GM12878 (cell line): ENCODE results near the gene TACC2. TPM values are rescaled to one million over a fixed set of nuclear protein-coding genes. Genes with fewer than 3 reads are reported as not detected.

Source experiments
- ATAC-seq: fragments of 200-7000 bp; cut with Tn5 transposase; 3 replicates; pipeline ENCODE4 v1.9.1; 2020; ENCODE audit warnings: mild to moderate bottlenecking, moderate library complexity
- BruUV-seq: library from RNA; stranded (reverse); fragments of 400-500 nt; replicated peaks from 2 replicates; lab custom pipeline; 2021; lab: Mats Ljungman, UMichigan
- CTCF ChIA-PET: fragments of 300-600 bp; sonication (Branson Sonifier 250); formaldehyde crosslinking; extraction: SDS; loops from one replicate; lab custom pipeline; 2021; ENCODE audit warnings: inconsistent platforms; lab: Yijun Ruan, JAX
- POLR2A ChIA-PET: fragments of 350-600 bp; formaldehyde crosslinking; extraction: SDS; loops from one replicate; lab custom pipeline; 2021; ENCODE audit warnings: inconsistent platforms; lab: Charles Lee
- RAD21 ChIA-PET: fragments of 300-600 bp; sonication (Branson Sonifier 250); formaldehyde crosslinking; loops from one replicate; lab custom pipeline; 2023; ENCODE audit warnings: antibody characterized with exemption; ENCODE audit not compliant: unreplicated experiment; lab: Charles Lee
- SMC1A ChIA-PET: fragments of 300-600 bp; sonication (Branson Sonifier 250); formaldehyde crosslinking; loops from one replicate; lab custom pipeline; 2023; ENCODE audit not compliant: unreplicated experiment, uncharacterized antibody; lab: Charles Lee
- DNase-seq: peaks from one replicate; pipeline ENCODE4 v3.0.0-alpha.2; 2011; ENCODE audit warnings: low read depth, low spot score
- FAIRE-seq: peaks from 3 replicates; lab custom pipeline; 2011; peaks lifted over from hg19 to GRCh38; lab: Jason Lieb, UNC
- H2AFZ ChIP-seq: 2 replicates; pipeline ENCODE4 v1.6.0; 2011; ENCODE audit warnings: low read depth, low read length, control low read depth; ENCODE audit not compliant: control insufficient read depth
- H3K27ac ChIP-seq: 2 replicates; pipeline ENCODE4 v1.5.1; 2011; ENCODE audit warnings: control low read depth; ENCODE audit not compliant: control insufficient read depth, insufficient read depth
- H3K27me3 ChIP-seq, 2 experiments: replicated peaks in 1 of 2; 2 replicates each; pipeline versions ENCODE4 v1.6.0 to v1.6.1; 2011; ENCODE audit warnings: low read length in 1 of 2; ENCODE audit not compliant: control insufficient read depth in 2 of 2, insufficient read depth in 2 of 2
- H3K36me3 ChIP-seq, 2 experiments: 2 replicates each; pipeline ENCODE4 v1.5.1; 2011; ENCODE audit warnings: low read length in 1 of 2; ENCODE audit not compliant: control insufficient read depth in 2 of 2, insufficient read depth in 2 of 2
- H3K4me1 ChIP-seq: 2 replicates; pipeline ENCODE4 v1.6.1; 2011; ENCODE audit warnings: mild to moderate bottlenecking, low read length, moderate library complexity, mixed read lengths; ENCODE audit not compliant: control insufficient read depth, insufficient read depth
- H3K4me2 ChIP-seq: 2 replicates; pipeline ENCODE4 v1.6.0; 2011; ENCODE audit warnings: control low read depth; ENCODE audit not compliant: control insufficient read depth, insufficient read depth
- H3K4me3 ChIP-seq: fragments of 200-600 bp; sonication (generic); 2 replicates; pipeline ENCODE4 v1.5.1; 2016
- H3K79me2 ChIP-seq: 2 replicates; pipeline ENCODE4 v1.6.0; 2011; ENCODE audit warnings: low read length; ENCODE audit not compliant: control insufficient read depth, insufficient read depth
- H3K9ac ChIP-seq: 2 replicates; pipeline ENCODE4 v1.8.0; 2011; ENCODE audit warnings: low read length, control low read depth, mixed read lengths; ENCODE audit not compliant: control insufficient read depth, insufficient read depth
- H3K9me3 ChIP-seq: replicated peaks from 3 replicates; pipeline ENCODE4 v1.5.1; 2011; ENCODE audit warnings: mild to moderate bottlenecking, low read length; ENCODE audit not compliant: control insufficient read depth, insufficient read depth
- H4K20me1 ChIP-seq: 2 replicates; pipeline ENCODE4 v1.6.0; 2011; ENCODE audit not compliant: control insufficient read depth, insufficient read depth
- CBFB ChIP-seq: IDR thresholded peaks from 2 replicates; pipeline ENCODE4 v1.6.1; 2016; ENCODE audit warnings: antibody characterized with exemption, low read depth
- CBX3 ChIP-seq: fragments of 200-600 bp; sonication (generic); IDR thresholded peaks from 2 replicates; pipeline ENCODE4 v1.6.1; 2016; ENCODE audit warnings: low read depth, borderline replicate concordance
- CHD1 ChIP-seq: IDR thresholded peaks from 2 replicates; pipeline ENCODE4 v1.6.1; 2012; ENCODE audit warnings: low read depth, low read length, improper control_type of control experiment
- CHD2 ChIP-seq: IDR thresholded peaks from 2 replicates; pipeline ENCODE4 v1.6.1; 2011; ENCODE audit warnings: low read depth, low read length, improper control_type of control experiment, borderline replicate concordance
- EED ChIP-seq: sonication (generic); IDR thresholded peaks from 2 replicates; pipeline ENCODE4 v1.6.1; 2016; ENCODE audit warnings: antibody characterized with exemption, low read depth
- EGR1 ChIP-seq, 2 experiments: IDR thresholded peaks; 1 replicate in 1 of 2; 2 replicates in 1 of 2; pipeline ENCODE4 v1.6.1; 2011 to 2012; ENCODE audit warnings: low read depth in 2 of 2, low read length in 2 of 2, borderline replicate concordance in 1 of 2, mild to moderate bottlenecking in 1 of 2, moderate library complexity in 1 of 2
- IKZF2 ChIP-seq, 2 experiments: fragments of 450-650 bp; IDR thresholded peaks; 2 replicates each; pipeline ENCODE4 v1.6.1; 2017; ENCODE audit warnings: mild to moderate bottlenecking in 2 of 2, moderate library complexity in 2 of 2
- NFIC ChIP-seq: IDR thresholded peaks from 2 replicates; pipeline ENCODE4 v1.6.1; 2012; ENCODE audit warnings: low read depth, mild to moderate bottlenecking, inconsistent platforms, low read length, moderate library complexity
- SREBF1 ChIP-seq: IDR thresholded peaks from 2 replicates; pipeline ENCODE4 v1.6.1; 2012; ENCODE audit warnings: mild to moderate bottlenecking, low read length
- STAT3 ChIP-seq: IDR thresholded peaks from 2 replicates; pipeline ENCODE4 v1.6.1; 2011; ENCODE audit warnings: low read depth, low read length, improper control_type of control experiment
- TCF12 ChIP-seq: IDR thresholded peaks from 2 replicates; pipeline ENCODE4 v1.6.1; 2011; ENCODE audit warnings: low read depth, mild to moderate bottlenecking, low read length
- WGBS: methylation state at CpG from one replicate; pipeline ENCODE4 v1.1.6; 2016; ENCODE audit warnings: low lambda C conversion rate; ENCODE audit not compliant: insufficient replicate concordance, insufficient coverage; ENCODE audit errors: missing lambda C conversion rate; 5-methylcytosine and 5-hydroxymethylcytosine counted together
- in situ Hi-C: fragments of 300-500 bp; cut with MboI; formaldehyde crosslinking; loops from 9 replicates; pipeline ENCODE4 v1.14.3; 2018; ENCODE audit warnings: mixed read lengths
- intact Hi-C: fragments of 100-400 bp; cut with micrococcal nuclease; formaldehyde crosslinking; loops from one replicate; pipeline ENCODE4 v1.14.2; 2022; ENCODE audit not compliant: unreplicated experiment
- polyA plus RNA-seq, 11 experiments: library from polyadenylated mRNA; depleted of rRNA in 4 of 11; unstranded in 6 of 11; stranded (reverse) in 5 of 11; fragments of >200 nt; fragmentation: Nextera tagmentation in 4 of 11; fragmentation: Illumina TruSeq in 1 of 11; extraction: Ambion mirVana in 4 of 11; extraction: Trizol in 1 of 11; gene quantifications; 1 replicate in 1 of 11; 2 replicates in 10 of 11; pipeline versions ENCODE4 v1.2.1 to v1.2.3, GENCODE V29; 2011 to 2016; ENCODE audit warnings: inconsistent platforms in 2 of 11, missing spikeins in 2 of 11, low read depth in 1 of 11
- total RNA-seq, 4 experiments: library from RNA; depleted of rRNA in 3 of 4; stranded (reverse); fragments of >200 nt in 3 of 4; fragmentation: Illumina TruSeq in 1 of 4; extraction: Trizol in 1 of 4; gene quantifications; 2 replicates each; pipeline versions ENCODE4 v1.2.1 to v1.2.3, GENCODE V29; 2013 to 2021
- TF ChIP-seq, protein P1 (sequence below): fragments of 450-650 bp; IDR thresholded peaks from 2 replicates; pipeline ENCODE4 v1.6.1; 2018; ENCODE audit warnings: mild to moderate bottlenecking, low read depth, moderate library complexity; ENCODE audit not compliant: partially characterized antibody
- TF ChIP-seq, protein P2 (sequence below): fragments of 450-650 bp; IDR thresholded peaks from 2 replicates; pipeline ENCODE4 v1.6.1; 2017; ENCODE audit warnings: mild to moderate bottlenecking
- TF ChIP-seq, protein P3 (sequence below): fragments of 450-650 bp; IDR thresholded peaks from 2 replicates; pipeline ENCODE4 v1.6.1; 2017; ENCODE audit warnings: mild to moderate bottlenecking, low read depth, inconsistent platforms; ENCODE audit not compliant: poor library complexity, severe bottlenecking

TACC2 gene
- total and polyA plus RNA-seq, 10 of the 15 experiments (the other 5 are each of a cell fraction or from before 2014, with no cell fraction given), result 0.07 to 0.64 (median 0.13) TPM; not detected in 5

GRCh38 chr10:122188706-122189105, 199.7 kb downstream of the TACC2 start:
- no peak for DNase-seq
- H3K4me1 ChIP-seq, result no peaks in the 10 kb centered on the region
- H4K20me1 ChIP-seq, result no peaks in the 10 kb centered on the region
- no TSS peak for BruUV-seq
- 46% methylated on average over 11 of the region's 11 CpGs for WGBS
- CTCF ChIA-PET, result no interaction called here
- intact Hi-C loops (no loop called here), in situ Hi-C loops (no loop called here)
- no peak overlapping the region for H2AFZ ChIP-seq
- TF ChIP-seq CBFB, result no peak
- no peak for TF ChIP-seq STAT3
- TF ChIP-seq, protein P1, sequence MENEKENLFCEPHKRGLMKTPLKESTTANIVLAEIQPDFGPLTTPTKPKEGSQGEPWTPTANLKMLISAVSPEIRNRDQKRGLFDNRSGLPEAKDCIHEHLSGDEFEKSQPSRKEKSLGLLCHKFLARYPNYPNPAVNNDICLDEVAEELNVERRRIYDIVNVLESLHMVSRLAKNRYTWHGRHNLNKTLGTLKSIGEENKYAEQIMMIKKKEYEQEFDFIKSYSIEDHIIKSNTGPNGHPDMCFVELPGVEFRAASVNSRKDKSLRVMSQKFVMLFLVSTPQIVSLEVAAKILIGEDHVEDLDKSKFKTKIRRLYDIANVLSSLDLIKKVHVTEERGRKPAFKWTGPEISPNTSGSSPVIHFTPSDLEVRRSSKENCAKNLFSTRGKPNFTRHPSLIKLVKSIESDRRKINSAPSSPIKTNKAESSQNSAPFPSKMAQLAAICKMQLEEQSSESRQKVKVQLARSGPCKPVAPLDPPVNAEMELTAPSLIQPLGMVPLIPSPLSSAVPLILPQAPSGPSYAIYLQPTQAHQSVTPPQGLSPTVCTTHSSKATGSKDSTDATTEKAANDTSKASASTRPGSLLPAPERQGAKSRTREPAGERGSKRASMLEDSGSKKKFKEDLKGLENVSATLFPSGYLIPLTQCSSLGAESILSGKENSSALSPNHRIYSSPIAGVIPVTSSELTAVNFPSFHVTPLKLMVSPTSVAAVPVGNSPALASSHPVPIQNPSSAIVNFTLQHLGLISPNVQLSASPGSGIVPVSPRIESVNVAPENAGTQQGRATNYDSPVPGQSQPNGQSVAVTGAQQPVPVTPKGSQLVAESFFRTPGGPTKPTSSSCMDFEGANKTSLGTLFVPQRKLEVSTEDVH, result no peak
- no peak for TF ChIP-seq CHD1
- TF ChIP-seq, protein P2, sequence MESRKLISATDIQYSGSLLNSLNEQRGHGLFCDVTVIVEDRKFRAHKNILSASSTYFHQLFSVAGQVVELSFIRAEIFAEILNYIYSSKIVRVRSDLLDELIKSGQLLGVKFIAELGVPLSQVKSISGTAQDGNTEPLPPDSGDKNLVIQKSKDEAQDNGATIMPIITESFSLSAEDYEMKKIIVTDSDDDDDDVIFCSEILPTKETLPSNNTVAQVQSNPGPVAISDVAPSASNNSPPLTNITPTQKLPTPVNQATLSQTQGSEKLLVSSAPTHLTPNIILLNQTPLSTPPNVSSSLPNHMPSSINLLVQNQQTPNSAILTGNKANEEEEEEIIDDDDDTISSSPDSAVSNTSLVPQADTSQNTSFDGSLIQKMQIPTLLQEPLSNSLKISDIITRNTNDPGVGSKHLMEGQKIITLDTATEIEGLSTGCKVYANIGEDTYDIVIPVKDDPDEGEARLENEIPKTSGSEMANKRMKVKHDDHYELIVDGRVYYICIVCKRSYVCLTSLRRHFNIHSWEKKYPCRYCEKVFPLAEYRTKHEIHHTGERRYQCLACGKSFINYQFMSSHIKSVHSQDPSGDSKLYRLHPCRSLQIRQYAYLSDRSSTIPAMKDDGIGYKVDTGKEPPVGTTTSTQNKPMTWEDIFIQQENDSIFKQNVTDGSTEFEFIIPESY, result no peak
- TF ChIP-seq EED, result no peak
- TF ChIP-seq EGR1 (IDR thresholded peaks at IDR 0.05; ENCODE audit: borderline replicate concordance in 1 of 2, low read depth in 2 of 2, low read length in 2 of 2), result no peak
- TF ChIP-seq CHD2, result no peak
- TF ChIP-seq NFIC, result no peak
- no peak for TF ChIP-seq CBX3
- TF ChIP-seq, protein P3, sequence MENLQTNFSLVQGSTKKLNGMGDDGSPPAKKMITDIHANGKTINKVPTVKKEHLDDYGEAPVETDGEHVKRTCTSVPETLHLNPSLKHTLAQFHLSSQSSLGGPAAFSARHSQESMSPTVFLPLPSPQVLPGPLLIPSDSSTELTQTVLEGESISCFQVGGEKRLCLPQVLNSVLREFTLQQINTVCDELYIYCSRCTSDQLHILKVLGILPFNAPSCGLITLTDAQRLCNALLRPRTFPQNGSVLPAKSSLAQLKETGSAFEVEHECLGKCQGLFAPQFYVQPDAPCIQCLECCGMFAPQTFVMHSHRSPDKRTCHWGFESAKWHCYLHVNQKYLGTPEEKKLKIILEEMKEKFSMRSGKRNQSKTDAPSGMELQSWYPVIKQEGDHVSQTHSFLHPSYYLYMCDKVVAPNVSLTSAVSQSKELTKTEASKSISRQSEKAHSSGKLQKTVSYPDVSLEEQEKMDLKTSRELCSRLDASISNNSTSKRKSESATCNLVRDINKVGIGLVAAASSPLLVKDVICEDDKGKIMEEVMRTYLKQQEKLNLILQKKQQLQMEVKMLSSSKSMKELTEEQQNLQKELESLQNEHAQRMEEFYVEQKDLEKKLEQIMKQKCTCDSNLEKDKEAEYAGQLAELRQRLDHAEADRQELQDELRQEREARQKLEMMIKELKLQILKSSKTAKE, result no peak
- TF ChIP-seq IKZF2 (IDR thresholded peaks at IDR 0.05), result no peak
- no peak for TF ChIP-seq SREBF1
- TF ChIP-seq TCF12, result no peak
- H3K79me2 ChIP-seq, result no peaks in the 10 kb centered on the region
- no peak overlapping the region for H3K27ac ChIP-seq
- no peaks in the 10 kb centered on the region for H3K9me3 ChIP-seq
- H3K4me3 ChIP-seq, result no peak overlapping the region
- no peak overlapping the region for H3K9ac ChIP-seq
- SMC1A ChIA-PET, result interaction anchor here (0.6 kb wide), 1 partner anchor 305 kb away, joined by 3 read pairs; no protein-coding TSS in a partner anchor
- no peak for ATAC-seq
- peaks cover 0 to 2% of the 10 kb centered on the region in 2 experiments; a peak in 2 of 4 replicates for H3K27me3 ChIP-seq
- RAD21 ChIA-PET, result no interaction called here
- FAIRE-seq, result no peak
- no peak overlapping the region for H3K4me2 ChIP-seq
- H3K36me3 ChIP-seq, result no peaks in the 10 kb centered on the region
- POLR2A ChIA-PET, result no interaction called here
